NCI-H446 treated with DMSO at 0.1 percent for 48 hours (cell line): ENCODE measurements around the gene SCFD1.
"Not testable (repeated sequence)": the region's sequence is repeated elsewhere in the genome, so short reads cannot be mapped to it uniquely, and the experiment has no call there.

Experiments used
- DNase-seq: peaks from one replicate; lab custom pipeline; 2025; lab: John Stamatoyannopoulos, UW

SCFD1 gene, protein sequence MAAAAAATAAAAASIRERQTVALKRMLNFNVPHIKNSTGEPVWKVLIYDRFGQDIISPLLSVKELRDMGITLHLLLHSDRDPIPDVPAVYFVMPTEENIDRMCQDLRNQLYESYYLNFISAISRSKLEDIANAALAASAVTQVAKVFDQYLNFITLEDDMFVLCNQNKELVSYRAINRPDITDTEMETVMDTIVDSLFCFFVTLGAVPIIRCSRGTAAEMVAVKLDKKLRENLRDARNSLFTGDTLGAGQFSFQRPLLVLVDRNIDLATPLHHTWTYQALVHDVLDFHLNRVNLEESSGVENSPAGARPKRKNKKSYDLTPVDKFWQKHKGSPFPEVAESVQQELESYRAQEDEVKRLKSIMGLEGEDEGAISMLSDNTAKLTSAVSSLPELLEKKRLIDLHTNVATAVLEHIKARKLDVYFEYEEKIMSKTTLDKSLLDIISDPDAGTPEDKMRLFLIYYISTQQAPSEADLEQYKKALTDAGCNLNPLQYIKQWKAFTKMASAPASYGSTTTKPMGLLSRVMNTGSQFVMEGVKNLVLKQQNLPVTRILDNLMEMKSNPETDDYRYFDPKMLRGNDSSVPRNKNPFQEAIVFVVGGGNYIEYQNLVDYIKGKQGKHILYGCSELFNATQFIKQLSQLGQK

DNA sequence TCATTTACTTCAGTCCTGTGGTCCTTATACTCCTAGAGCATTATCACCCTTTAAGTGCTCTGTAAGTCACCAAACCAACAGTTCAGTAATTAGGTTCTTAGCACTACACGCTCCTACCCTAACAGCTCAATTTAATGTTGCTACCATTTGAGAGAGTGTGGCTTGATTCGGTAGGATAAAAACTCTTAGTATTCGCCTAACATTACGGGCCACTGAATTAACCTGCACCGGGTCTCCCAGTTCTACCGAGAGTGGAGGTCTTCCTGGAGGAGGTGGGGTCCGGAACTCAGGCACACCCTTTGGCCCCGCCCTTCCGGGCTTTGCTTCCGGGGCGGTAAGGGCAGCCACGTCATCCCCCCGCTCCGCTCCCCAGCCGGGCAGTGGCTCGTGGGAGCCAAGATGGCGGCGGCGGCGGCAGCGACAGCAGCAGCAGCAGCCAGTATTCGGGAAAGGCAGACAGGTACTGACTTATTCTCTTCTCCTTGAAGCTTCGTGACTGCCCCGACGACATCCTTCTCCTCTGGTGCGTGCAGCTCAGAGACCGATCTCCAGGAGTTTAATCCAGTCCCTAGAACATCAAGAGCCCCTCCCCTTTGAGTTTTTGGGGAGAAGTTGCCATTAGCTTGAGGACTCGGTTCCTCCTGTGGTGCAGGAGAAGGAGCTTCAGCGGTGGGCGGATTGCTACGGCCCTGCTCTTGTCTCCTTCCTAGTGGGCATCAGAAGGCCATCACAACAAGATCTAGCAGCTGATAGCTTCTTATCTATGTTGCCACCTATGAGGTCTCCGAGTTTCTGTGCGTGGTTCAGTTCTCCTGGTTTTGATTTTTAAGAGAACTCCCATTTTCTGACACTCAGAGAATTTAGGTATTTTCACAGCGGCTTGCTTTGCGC, at the start of gene SCFD1:
SCFD1 (plus strand) TSS at position 380 of the 891 bp plus-strand sequence; CDS start at position 400, 20 bp downstream.
- peak; percentile 83 for DNase-seq

DNA sequence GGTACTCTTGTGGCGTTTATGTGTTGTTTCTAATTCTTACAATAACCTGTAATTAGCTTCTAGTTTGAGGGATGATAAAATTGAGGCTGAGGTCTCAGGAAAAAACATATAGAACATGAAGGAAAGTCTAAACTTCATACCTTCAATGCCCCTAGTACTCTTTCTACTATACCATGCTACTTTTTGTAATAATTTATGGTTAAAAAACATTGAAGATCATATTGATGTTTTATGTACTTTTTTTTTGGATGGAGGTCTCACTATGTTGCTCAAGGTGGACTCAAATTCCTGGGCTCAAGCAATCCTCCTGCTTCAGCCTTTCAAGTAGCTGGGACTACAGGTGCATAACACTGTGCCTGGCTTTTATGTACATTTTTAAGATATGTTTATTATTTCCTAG, 49.3 kb upstream of the SCFD1 start:
- DNase-seq, result no peak

DNA sequence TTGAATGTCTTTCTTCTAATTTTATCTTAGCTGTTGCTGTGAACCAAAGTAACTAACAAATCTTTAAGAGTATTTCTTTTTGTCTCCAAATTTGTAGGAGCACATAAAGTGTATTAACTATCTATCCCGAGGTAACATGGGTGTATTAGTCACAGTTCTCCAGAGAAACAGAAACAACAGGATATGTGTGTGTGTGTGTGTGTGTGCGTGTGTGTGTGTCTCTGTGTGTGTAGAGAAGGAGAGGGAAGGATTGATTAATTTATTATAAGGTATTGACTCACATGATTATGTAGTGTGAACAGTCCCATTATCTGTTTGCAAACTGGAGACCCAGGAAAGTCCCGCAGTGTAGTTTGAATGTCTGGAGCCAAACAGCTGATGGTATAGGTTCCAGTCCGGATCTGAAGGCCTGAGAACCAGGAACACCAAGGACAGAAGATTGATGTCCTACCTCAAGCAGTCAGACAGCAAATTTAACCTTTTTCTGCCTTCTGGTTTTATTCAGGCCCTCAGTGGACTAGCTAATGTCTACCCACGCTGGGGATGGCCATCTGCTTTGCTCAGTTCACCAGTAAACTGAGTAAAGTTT, 48.8 kb upstream of the SCFD1 start:
- no peak for DNase-seq

DNA sequence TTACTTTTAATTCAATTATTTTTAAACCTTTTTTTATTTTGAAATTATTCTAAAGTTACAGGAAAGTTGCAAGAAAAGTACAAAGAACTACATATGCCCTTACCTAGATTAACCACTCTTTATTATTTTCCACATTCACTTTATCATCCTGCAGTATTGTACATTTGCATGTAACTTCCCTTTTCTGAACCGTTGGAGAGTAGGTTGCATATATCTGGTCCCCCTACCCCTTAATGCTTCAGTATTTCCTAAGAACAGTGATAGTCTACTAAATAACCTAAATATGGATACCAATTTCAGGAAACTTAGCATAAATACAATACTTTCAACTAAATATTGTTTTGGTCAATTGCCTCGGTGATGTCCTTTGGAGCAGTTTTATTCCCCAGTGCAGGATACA, 48.2 kb upstream of the SCFD1 start:
- DNase-seq, result no peak

DNA sequence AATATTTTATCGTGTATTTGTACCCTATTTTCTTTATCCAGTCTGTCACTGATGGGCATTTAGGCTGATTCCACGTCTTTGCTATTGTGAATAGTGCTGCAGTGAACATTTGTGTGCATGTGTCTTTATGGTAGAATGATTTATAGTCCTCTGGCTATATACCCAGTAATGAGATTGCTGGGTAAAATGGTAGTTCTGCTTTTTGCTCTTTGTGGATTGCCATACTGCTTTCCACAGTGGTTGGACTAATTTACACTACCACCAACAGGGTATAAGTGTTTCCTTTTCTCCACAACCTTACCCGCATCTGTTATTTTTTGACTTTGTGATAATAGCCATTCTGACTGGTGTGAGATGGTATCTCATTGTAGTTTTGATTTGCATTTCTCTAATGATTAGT, 47.3 kb upstream of the SCFD1 start:
- not testable (repeated sequence) for DNase-seq

DNA sequence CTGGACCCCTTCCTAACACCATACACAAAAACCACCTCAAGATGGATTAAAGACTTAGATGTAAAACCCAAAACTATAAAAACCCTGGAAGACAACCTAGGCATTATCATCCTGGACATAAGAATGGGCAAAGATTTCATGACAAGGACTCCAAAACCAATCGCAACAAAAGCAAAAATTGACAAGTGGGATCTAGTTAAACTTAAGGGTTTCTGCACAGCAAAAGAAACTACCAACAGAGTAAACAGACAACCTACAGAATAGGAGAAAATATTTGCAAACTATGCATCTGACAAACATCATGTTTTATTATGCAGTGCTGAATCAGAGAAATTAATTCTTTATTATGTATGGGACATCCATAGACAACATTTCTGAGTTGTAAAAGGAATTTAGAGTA, 45.8 kb upstream of the SCFD1 start:
- not testable (repeated sequence) for DNase-seq

DNA sequence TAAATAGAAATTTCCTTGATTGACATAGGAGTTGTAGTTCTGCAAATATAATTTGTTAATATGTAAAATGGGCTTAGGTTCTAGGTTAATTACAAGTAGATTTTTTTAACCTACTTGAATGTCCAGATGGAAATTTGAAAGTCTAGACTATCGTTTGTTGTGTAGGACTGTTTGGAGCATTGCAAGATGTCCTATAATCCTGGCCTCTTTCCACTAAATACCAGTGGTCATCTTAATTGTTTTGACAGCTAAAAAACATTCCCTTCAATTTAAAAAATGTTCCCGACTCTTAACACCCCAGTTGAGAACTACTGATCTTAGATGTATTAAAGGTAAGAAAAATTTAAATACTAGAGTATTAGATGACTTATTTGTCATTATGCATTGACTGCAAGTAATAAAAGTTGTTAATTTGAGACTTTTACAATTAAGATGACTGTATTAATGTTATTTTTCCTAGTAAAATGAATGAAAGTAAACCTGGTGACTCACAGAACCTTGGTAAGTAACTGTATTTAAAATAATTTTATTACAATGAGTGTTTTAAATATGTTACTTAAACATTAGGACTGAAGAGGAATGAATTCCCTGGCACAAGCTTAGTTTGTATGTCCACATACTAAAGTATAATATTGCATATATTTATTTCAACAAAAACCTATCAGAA, 41.4 kb upstream of the SCFD1 start:
- DNase-seq, result no peak

DNA sequence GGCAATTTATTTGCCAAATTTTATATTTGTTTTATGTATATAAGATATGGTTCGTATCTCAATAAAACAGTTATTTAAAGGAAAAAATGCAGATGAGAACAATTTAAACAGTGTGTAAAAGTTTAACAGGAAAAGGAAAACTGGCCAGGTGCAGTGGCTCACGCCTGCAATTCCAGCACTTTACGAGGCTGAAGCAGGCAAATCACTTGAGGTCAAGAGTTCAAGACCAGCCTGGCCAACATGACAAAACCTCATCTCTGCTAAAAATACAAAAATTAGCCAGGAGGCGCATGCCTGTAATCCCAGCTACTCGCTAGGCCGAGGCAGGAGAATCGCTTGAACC, 40.9 kb upstream of the SCFD1 start:
- DNase-seq, result no peak

DNA sequence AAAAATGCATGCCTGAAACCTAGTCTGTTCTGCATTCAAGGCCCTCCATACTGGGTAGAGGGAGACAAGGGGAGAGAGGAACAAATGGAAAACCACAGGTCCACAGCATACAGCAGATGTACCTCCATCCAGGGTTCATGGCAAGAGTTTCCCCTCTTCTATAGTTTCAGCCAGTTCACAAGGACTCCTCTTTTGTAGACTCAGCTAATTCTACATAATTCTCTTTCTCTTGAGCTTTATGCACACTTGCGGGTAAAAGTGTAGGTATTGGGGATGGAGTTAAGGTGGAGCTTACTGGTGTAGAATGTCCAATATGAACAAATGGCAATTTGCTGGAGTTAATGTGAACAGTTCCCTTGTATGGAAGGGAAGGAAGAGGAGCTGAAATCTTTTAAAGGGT, 39.7 kb upstream of the SCFD1 start:
- no peak for DNase-seq

DNA sequence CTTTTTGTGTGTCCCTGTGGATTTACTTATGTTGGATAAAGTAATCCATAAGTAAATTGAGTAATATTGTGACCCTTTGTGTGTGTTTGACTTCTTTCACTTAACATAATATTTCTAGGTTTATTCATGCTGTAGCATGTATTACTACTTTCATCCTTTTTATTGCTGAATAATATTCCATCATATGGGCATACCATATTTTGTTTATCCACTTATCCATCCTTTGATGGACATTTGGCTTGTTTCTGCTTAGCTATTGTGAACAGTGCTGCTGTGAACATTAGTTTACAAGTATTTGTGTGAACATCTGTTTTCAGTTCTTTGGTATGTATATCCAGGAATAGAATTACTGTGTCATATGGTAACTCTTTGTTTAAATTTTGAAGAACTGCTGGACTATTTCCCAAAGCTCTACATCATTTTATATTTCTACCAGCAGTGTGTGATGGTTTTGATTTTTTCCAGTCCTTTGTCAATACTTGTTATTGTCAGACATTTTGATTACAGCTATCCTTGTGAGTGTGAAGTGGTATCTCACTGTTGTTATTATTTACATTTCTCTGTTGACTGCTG, 38.0 kb upstream of the SCFD1 start:
- DNase-seq, result peak; percentile 15

DNA sequence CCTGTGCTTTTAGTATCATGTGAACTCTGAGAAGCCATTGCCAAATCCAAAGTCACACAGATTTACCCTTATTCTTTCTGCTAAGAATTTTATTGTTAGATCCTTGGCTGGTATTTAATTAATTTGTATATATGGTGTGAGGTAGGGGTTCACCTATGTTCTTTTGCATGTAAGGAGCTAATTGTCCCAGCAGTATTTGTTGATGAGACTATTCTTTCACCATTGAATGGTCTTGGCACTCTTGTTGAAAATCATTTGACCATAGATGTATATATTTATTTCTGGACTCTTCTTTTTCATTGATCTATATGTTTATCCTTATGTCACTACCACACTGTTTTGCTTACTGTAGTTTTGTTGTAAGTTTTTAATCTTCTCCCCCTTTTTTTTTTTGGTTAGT, 36.9 kb upstream of the SCFD1 start:
- no peak for DNase-seq

DNA sequence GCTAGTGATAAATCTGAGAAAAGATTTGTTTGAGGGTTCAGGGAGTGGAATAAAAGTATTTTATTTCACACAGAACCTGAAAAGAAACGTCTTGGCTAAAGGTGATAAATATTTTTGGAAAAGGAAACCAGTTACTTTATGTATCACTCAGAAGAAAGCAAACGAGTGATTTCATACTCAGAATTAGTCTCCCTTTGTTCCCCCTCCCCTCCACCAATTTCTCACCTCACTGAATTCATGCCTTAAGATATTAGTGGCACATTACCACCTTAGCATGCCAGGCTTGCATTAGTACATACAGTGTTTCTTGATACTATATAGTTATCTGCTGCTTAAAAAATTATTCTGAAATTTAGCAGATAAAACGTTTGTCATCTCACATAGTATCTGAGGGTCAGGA, 35.0 kb upstream of the SCFD1 start:
- DNase-seq, result no peak

DNA sequence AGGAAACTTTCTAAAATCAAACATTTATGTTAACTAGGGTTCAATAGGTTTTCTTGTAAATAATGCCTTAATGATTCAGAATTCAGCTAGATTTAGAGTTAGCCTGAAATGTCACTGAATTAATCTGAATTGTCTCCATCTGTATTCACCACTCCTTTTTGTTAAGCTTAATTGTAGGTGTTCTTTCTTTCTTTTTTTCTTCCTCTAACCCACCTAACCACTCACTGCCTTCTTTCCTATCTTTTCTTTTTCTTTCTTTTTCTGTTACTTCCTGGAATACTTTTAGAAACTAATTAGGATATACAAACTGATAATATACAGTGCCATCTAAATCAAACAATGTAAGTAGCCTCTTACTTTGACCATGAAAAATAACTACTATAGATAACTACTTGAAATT, 33.2 kb upstream of the SCFD1 start:
- DNase-seq, result no peak

DNA sequence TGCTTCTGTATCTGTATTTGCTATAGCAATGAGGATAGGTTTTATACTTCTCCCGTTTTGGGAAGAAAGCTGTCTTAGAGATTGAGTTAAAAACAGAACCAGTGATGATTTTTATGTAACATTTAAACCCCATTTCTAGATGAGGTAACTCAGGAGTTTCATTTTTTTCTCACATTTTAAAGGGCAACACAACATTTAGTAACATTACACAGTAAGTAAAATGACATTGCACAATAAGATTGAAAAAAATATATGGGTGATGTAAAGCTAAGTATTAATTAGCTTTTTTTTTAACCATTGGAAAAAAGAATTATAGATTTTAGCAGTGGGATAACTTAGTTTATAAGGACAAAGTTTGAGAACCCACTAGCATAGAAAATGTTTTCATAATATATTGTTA, 25.2 kb upstream of the SCFD1 start:
- DNase-seq, result no peak

DNA sequence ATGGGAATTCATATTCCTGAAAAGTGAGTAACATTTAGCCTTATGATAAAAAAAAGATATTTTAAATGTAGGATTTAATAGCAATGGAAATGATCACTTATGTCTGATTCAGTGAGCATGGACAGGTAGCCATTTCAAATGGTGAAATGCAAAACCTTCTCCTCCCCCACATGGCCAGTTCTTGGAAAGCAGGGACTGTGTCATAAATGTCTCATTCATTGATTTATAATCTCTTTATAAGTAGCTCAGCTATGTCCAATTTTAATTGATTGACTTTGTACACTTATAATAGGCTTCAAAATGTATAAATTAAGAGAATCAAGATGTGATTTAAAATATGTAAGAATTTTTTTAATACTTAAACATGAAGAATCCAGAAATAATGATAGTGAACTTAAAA, 24.6 kb upstream of the SCFD1 start:
- no peak for DNase-seq

DNA sequence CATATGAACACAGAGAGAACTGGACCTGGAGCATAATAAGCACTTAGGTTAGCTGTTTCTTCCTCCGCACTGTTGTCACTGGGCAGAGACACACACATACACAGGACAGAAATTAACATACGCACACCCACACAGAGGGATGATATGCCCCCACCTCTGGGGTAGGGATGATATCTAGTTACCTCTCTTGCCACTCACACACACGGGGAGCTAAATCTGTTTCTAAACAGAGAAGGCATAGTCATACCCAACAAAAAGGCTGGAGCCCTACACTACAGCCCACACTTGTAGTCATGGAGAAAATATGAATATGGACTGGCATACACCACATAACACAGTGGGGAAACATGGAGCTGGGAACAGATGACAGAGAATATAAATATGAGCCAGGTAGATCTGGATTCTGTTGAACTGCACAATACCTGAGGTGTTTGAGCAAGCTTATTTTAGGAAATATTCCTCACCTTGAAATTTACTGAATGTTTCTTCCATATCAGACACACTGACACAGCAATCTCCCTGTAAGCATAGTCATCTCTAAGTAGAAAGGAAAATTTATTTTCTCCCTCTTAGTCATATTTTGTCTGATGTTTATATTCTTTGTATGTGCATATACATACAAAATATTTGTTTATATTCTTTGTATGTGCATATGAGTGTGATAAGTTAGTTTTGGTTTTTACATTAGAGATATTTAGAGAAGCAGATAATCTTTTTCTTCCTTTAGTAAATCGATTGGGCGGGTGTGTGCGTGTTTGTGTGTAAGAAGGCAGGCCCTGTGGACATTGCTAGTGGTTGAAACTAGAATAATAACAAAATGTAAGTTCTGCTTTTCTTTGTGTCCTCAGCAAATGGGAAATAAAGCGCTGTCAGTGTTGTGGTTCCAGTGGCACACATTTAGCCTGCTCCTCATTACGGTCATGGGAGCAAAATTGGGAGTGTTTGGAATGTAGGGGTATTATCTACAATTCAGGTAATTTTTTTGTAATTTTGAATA, 20.9 kb upstream of the SCFD1 start:
- DNase-seq, result no peak

DNA sequence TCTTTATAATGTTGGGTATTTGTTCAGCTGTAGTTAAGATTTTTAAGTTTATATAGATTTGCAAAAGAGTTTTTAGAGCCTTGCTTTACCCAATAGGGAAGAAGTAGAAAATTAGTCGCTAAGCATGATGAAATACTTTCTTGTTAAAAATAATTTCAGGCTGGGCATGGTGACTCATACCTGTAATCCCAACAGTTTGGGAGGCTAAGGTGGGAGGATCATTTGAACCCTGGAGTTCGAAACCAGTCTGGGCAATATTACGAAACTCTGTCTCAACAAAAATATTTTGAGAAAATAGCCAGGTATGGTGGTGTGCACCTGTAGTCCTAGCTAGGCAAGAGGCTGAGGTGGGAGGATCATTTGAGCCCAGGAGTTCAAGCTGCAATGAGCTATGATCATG, 18.7 kb upstream of the SCFD1 start:
- no peak for DNase-seq

DNA sequence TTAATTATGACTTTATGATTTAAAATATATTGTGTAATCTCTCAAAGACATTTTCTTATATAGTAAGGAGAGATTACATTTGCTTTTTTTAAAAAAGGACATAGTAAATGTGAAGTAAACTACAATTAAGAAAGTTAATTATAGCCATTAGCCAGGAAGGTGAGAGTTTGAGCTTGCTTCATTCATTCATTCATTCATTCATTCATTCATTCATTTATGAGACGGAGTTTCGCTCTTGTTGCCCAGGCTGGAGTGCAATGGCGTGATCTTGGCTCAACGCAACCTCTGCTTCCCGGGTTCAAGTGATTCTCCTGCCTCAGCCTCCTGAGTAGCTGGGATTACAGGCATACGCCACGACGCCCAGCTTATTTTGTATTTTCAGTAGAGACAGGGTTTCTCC, 17.4 kb upstream of the SCFD1 start:
- DNase-seq, result not testable (repeated sequence)

DNA sequence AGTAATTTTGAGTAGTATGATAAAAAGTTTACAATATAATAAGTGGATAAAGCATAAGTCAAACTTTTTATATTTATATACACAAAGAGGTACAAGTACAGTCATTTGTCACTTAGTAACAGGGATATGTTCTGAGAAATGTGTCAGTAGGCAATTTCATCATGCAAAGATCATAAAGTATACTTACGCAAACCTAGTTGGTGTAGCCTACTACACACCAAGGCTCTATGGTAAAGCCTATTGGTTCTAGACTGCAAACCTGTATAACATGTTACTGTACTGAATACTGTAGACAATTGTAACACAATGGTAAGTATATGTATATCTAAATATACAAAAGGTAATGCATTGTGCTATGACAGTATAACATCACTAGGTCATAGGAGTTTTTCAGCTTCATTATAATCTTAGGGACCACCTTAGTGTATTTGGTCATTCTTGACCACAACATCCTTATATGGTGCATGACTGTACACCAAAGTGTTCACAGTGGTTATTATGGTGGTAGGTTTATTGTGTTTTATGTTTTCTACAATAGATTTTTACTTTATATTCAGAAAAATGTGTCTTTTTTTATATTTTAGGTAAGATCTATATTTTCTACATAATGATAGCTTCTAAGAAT, 14.9 kb upstream of the SCFD1 start:
- no peak for DNase-seq

DNA sequence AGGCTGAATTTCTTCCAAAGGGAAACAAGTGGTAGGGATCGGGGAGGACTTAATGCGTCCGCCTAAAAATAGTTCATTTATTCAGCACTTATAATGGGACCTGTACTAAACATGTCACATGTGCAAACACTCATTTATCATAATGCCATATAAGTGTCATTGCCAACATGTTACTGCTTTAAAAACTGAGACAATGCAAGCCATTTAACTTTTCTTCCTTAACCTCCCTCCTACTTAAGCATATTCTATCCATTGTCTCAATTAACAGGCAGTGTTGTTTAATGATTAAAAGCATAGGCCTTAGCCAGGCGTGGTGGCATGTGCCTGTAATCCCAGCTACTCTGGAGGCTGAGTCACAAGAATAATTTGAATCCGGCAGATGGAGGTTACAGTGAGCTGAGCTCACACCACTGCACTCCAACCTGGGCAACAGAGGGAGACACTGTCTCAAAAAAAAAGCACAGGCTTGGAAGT, 13.5 kb upstream of the SCFD1 start:
- peak; percentile 73 for DNase-seq
